ENCODE measurements around the gene DRAM2.

- TF ChIP-seq CTCF (IDR thresholded peaks at IDR 0.05) (no peak), POLR2A (IDR thresholded peaks at IDR 0.05) (no peak)
These were observed 37.8 kb downstream of the DRAM2 start for GRCh38 chr1:111101854-111102642.

All from tibial nerve (tissue), 3 donors.